GM12864 (cell line): ENCODE data around the gene CARD18.
"Not testable (repeated sequence)": the region's sequence is repeated elsewhere in the genome, so short reads cannot be mapped to it uniquely, and the experiment has no call there.

ENCODE experiments used
- DNase-seq: peaks from one replicate; pipeline ENCODE4 v3.0.0-alpha.2; 2011; ENCODE audit warnings: low read depth
- H3K4me3 ChIP-seq: 2 replicates; pipeline ENCODE4 v1.5.1; 2011; ENCODE audit warnings: mild to moderate bottlenecking, low read depth, low read length, control low read depth
- CTCF ChIP-seq: IDR thresholded peaks from 2 replicates; pipeline ENCODE4 v1.5.1; 2011; ENCODE audit warnings: low read depth, mild to moderate bottlenecking, moderate library complexity, low read length, control low read depth, inconsistent platforms; ENCODE audit errors: missing control alignments

The CARD18 gene

GRCh38 chr11:105104292-105104691 is 35.3 kb downstream of the CARD18 start:
- no peak for TF ChIP-seq CTCF
- DNase-seq = no peak
- no peak overlapping the region for H3K4me3 ChIP-seq

- DNase-seq = no peak
- TF ChIP-seq CTCF = no peak
- H3K4me3 ChIP-seq = no peak overlapping the region
Observed at GRCh38 chr11:105103336-105103735, 36.2 kb downstream of the CARD18 start.

- DNase-seq, H3K4me3 ChIP-seq: not testable (repeated sequence)
Observed at GRCh38 chr11:105102079-105102581, 37.4 kb downstream of the CARD18 start.

GRCh38 chr11:105100981-105101630 is 38.5 kb downstream of the CARD18 start:
- H3K4me3 ChIP-seq = no peak overlapping the region
- no peak for TF ChIP-seq CTCF
- no peak for DNase-seq

- TF ChIP-seq CTCF = no peak
Observed at GRCh38 chr11:105100206-105100605, 39.4 kb downstream of the CARD18 start.

GRCh38 chr11:105099594-105099993 is 40.0 kb downstream of the CARD18 start:
- H3K4me3 ChIP-seq, DNase-seq: not testable (repeated sequence)

More at GRCh38 chr11:105100206-105100605, 39.4 kb downstream of the CARD18 start:
- no peak for DNase-seq
- H3K4me3 ChIP-seq = no peak overlapping the region

- TF ChIP-seq CTCF = no peak
- no peak overlapping the region for H3K4me3 ChIP-seq
- no peak for DNase-seq
Observed at GRCh38 chr11:105092256-105093239, 47.0 kb downstream of the CARD18 start.
